PC-3 (cell line): ENCODE measurements around the gene OR3A3. TPM values are rescaled to one million over a fixed set of nuclear protein-coding genes. Genes with fewer than 3 reads are reported as not detected.
"Not testable (repeated sequence)": the region's sequence is repeated elsewhere in the genome, so short reads cannot be mapped to it uniquely, and the experiment has no call there.

Experiments
- ATAC-seq: fragments of 200-7000 bp; cut with Tn5 transposase; 2 replicates; pipeline ENCODE4 v1.9.1; 2020; ENCODE audit warnings: mild to moderate bottlenecking, moderate library complexity
- Bru-seq: library from RNA; stranded (reverse); fragments of 400-500 nt; gene quantifications from one replicate; lab custom pipeline; 2021; lab: Mats Ljungman, UMichigan
- BruChase-seq, 2 experiments: library from RNA; stranded (reverse); fragments of 400-500 nt; gene quantifications; one replicate each; lab custom pipeline; 2021; lab: Mats Ljungman, UMichigan
- BruUV-seq: library from RNA; stranded (reverse); fragments of 400-500 nt; replicated peaks from 2 replicates; lab custom pipeline; 2021; lab: Mats Ljungman, UMichigan
- CTCF ChIA-PET: fragments of 300-600 bp; sonication (Branson Sonifier 250); formaldehyde crosslinking; loops from one replicate; lab custom pipeline; 2022; ENCODE audit warnings: antibody characterized with exemption; lab: Charles Lee
- POLR2A ChIA-PET: fragments of 300-600 bp; sonication (Branson Sonifier 250); formaldehyde crosslinking; loops from one replicate; lab custom pipeline; 2022; ENCODE audit warnings: antibody characterized with exemption; ENCODE audit not compliant: unreplicated experiment; lab: Charles Lee
- DNase-seq: peaks from one replicate; pipeline ENCODE4 v3.0.0-alpha.2; 2015
- H2AFZ ChIP-seq: fragments of 300-600 bp; sonication (generic); 2 replicates; pipeline ENCODE4 v1.6.0; 2016; ENCODE audit warnings: antibody characterized with exemption, low read length
- H3F3A ChIP-seq: fragments of 300-600 bp; sonication (generic); one replicate; pipeline ENCODE4 v1.6.0; 2017; ENCODE audit warnings: antibody characterized with exemption, low read length, control low read depth, mild to moderate bottlenecking; ENCODE audit not compliant: unreplicated experiment
- H3K27ac ChIP-seq: fragments of 300-600 bp; sonication (generic); 2 replicates; pipeline ENCODE4 v1.5.1; 2016; ENCODE audit warnings: mild to moderate bottlenecking, low read length
- H3K27me3 ChIP-seq: fragments of 300-600 bp; sonication (generic); 2 replicates; pipeline ENCODE4 v1.6.1; 2016; ENCODE audit warnings: low read length, mixed read lengths
- H3K36me3 ChIP-seq: fragments of 300-600 bp; sonication (generic); 2 replicates; pipeline ENCODE4 v1.6.1; 2016; ENCODE audit warnings: low read depth, mixed run types, low read length, mixed read lengths
- H3K4me1 ChIP-seq: fragments of 300-600 bp; sonication (generic); 2 replicates; pipeline ENCODE4 v1.5.1; 2016; ENCODE audit warnings: low read length; ENCODE audit not compliant: insufficient read depth
- H3K4me2 ChIP-seq: fragments of 300-600 bp; sonication (generic); 2 replicates; pipeline ENCODE4 v1.6.0; 2016; ENCODE audit warnings: low read length
- H3K4me3 ChIP-seq: fragments of 300-600 bp; sonication (generic); 2 replicates; pipeline ENCODE4 v1.5.1; 2016; ENCODE audit warnings: mild to moderate bottlenecking, low read length, mixed read lengths
- H3K79me2 ChIP-seq: fragments of 300-600 bp; sonication (generic); 2 replicates; pipeline ENCODE4 v1.6.1; 2017; ENCODE audit warnings: low read length, mixed read lengths
- H3K9ac ChIP-seq: fragments of 300-600 bp; sonication (generic); 2 replicates; pipeline ENCODE4 v1.6.0; 2016; ENCODE audit warnings: mild to moderate bottlenecking, low read length
- H3K9me2 ChIP-seq: fragments of 300-600 bp; sonication (generic); replicated peaks from 2 replicates; pipeline ENCODE4 v1.6.1; 2016; ENCODE audit warnings: mixed run types, low read length, mixed read lengths
- H3K9me3 ChIP-seq: fragments of 300-600 bp; sonication (generic); 2 replicates; pipeline ENCODE4 v1.6.1; 2016; ENCODE audit warnings: low read length, mixed read lengths
- H4K20me1 ChIP-seq: fragments of 300-600 bp; sonication (generic); 2 replicates; pipeline ENCODE4 v1.6.1; 2016; ENCODE audit warnings: low read length, mixed read lengths
- EZH2 ChIP-seq: fragments of 300-600 bp; sonication (generic); IDR thresholded peaks from one replicate; pipeline ENCODE4 v1.6.1; 2017; ENCODE audit warnings: antibody characterized with exemption, mild to moderate bottlenecking, low read length; ENCODE audit not compliant: unreplicated experiment
- EZH2phosphoT487 ChIP-seq: fragments of 300-600 bp; sonication (generic); IDR thresholded peaks from 2 replicates; pipeline ENCODE4 v1.6.1; 2018; ENCODE audit warnings: mild to moderate bottlenecking, antibody characterized with exemption, low read length, borderline replicate concordance
- intact Hi-C: fragments of 100-400 bp; cut with micrococcal nuclease; formaldehyde crosslinking; loops from 2 replicates; pipeline ENCODE4 v1.9.0; 2023
- long read RNA-seq: library from polyadenylated mRNA; unstranded; transcript quantifications from one replicate; pipeline ENCODE4 v2.0.0, GENCODE V29; 2021; ENCODE audit not compliant: unreplicated experiment
- total RNA-seq: library from RNA; depleted of rRNA; stranded (reverse); fragments of >200 nt; gene quantifications from 2 replicates; pipeline ENCODE4 v1.2.3, GENCODE V29; 2014; rRNA removed
- TF ChIP-seq, protein P1 (sequence below): fragments of 300-600 bp; sonication (generic); conservative IDR thresholded peaks from 2 replicates; pipeline ENCODE4 v1.5.1; 2017; ENCODE audit warnings: antibody characterized with exemption, low read depth, mild to moderate bottlenecking, low read length

Gene OR3A3
- total RNA-seq (not detected in 2 replicates), Bru-seq, nascent RNA (not detected), BruChase-seq, experiment 1, labeled RNA remaining after a 6-hour chase (not detected), BruChase-seq, experiment 2, labeled RNA remaining after a 2-hour chase (not detected)
- long read RNA-seq, result 0 reads

- no peaks in the 10 kb centered on the region for H3K4me1 ChIP-seq
- H3K9ac ChIP-seq, result no peak within 1 kb of the TSS
- no peak within 1 kb of the TSS for H3K4me3 ChIP-seq
- no peaks in the 10 kb centered on the region for H3K9me2 ChIP-seq
- intact Hi-C loops, result no loop called here
- no peak within 1 kb of the TSS for H3K27ac ChIP-seq
- TF ChIP-seq EZH2 (no peak), EZH2phosphoT487 (no peak)
- TF ChIP-seq, protein P1, sequence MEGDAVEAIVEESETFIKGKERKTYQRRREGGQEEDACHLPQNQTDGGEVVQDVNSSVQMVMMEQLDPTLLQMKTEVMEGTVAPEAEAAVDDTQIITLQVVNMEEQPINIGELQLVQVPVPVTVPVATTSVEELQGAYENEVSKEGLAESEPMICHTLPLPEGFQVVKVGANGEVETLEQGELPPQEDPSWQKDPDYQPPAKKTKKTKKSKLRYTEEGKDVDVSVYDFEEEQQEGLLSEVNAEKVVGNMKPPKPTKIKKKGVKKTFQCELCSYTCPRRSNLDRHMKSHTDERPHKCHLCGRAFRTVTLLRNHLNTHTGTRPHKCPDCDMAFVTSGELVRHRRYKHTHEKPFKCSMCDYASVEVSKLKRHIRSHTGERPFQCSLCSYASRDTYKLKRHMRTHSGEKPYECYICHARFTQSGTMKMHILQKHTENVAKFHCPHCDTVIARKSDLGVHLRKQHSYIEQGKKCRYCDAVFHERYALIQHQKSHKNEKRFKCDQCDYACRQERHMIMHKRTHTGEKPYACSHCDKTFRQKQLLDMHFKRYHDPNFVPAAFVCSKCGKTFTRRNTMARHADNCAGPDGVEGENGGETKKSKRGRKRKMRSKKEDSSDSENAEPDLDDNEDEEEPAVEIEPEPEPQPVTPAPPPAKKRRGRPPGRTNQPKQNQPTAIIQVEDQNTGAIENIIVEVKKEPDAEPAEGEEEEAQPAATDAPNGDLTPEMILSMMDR, result no peak
- POLR2A ChIA-PET, result no interaction called here
- H3F3A ChIP-seq, result no peaks in the 10 kb centered on the region
- no TSS peak for BruUV-seq
- H3K9me3 ChIP-seq, result no peaks in the 10 kb centered on the region
- H3K36me3 ChIP-seq, result no peaks in the 10 kb centered on the region
- H3K4me2 ChIP-seq, result no peak within 1 kb of the TSS
- no peak for ATAC-seq
- H4K20me1 ChIP-seq, result no peaks in the 10 kb centered on the region
- no peak for DNase-seq
- CTCF ChIA-PET, result no interaction called here
- H2AFZ ChIP-seq, result no peak within 1 kb of the TSS
- H3K79me2 ChIP-seq, result no peaks in the 10 kb centered on the region
- peaks cover 8% of the 10 kb centered on the region; the same call in 1 of the 2 replicates for H3K27me3 ChIP-seq
These were observed at the start of gene OR3A3 for GRCh38 chr17:3411070-3411469. Gene OR3A3, plus strand, starts transcription at chr17:3411370.

GRCh38 chr17:3371167-3371566 lies 40.0 kb upstream of the OR3A3 start:
- H3K9me3 ChIP-seq, BruUV-seq, H3K4me2 ChIP-seq, H2AFZ ChIP-seq, DNase-seq, H3K9ac ChIP-seq, H3K4me1 ChIP-seq, ATAC-seq, intact Hi-C loops, H3K79me2 ChIP-seq, H4K20me1 ChIP-seq, H3K9me2 ChIP-seq, H3K4me3 ChIP-seq, H3K36me3 ChIP-seq, POLR2A ChIA-PET, H3K27me3 ChIP-seq, H3K27ac ChIP-seq, H3F3A ChIP-seq, CTCF ChIA-PET: not testable (repeated sequence)

DNA sequence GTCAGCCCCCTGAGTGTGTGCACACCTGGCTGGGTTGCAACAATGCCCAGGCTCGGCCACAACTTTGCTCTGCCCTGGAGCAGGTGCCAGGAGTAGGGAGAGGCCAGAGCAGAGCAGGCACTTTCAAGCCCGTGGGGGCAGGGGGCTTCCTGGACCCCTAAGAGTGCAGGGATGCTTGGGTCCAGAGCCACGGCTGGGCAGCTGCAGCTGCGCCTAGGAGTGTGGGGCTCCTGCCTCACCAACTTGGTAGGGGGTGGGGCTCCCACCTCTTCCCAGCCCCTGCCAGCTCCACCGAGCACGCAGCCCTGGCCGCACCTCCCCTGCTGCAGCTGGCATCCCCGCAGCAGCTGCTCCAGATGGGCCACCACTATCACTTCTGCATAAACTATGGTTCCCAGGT lies 32.8 kb upstream of the OR3A3 start:
- Histone ChIP-seq H2AFZ (no peak overlapping the region), H3K36me3 (no peaks in the 10 kb centered on the region), H3K9me3 (no peaks in the 10 kb centered on the region), H3K4me1 (no peaks in the 10 kb centered on the region), H3K9me2 (no peaks in the 10 kb centered on the region), H3K79me2 (no peaks in the 10 kb centered on the region), H3K4me2 (no peak overlapping the region), H3K27me3 (peaks cover 45% of the 10 kb centered on the region), H3K4me3 (no peak overlapping the region), H4K20me1 (no peaks in the 10 kb centered on the region), H3K27ac (no peak overlapping the region), H3K9ac (no peak overlapping the region), H3F3A (no peaks in the 10 kb centered on the region)
- DNase-seq, result no peak
- intact Hi-C loops, result no loop called here
- no peak for ATAC-seq
- ChIA-PET POLR2A (no interaction called here), CTCF (no interaction called here)
- BruUV-seq, result no TSS peak
- TF ChIP-seq, protein P1, result no peak
- TF ChIP-seq EZH2phosphoT487, result no peak
- TF ChIP-seq EZH2, result no peak
